ACC112 (cell line): ENCODE results near the gene SIVA1.

Experiments used
- H2AFZ ChIP-seq: fragments of 200-600 bp; sonication (generic); one replicate; pipeline ENCODE4 v1.6.0; 2017; ENCODE audit warnings: antibody characterized with exemption, low read length; ENCODE audit not compliant: unreplicated experiment
- H3K27ac ChIP-seq: fragments of 200-600 bp; sonication (generic); 2 replicates; pipeline ENCODE4 v1.5.1; 2014; ENCODE audit warnings: low read depth, mild to moderate bottlenecking, antibody characterized with exemption, low read length, moderate library complexity
- H3K27me3 ChIP-seq: fragments of 200-600 bp; sonication (generic); 2 replicates; pipeline ENCODE4 v1.6.1; 2014; ENCODE audit warnings: mild to moderate bottlenecking, antibody characterized with exemption, low read length, moderate library complexity, mixed read lengths; ENCODE audit not compliant: insufficient read depth
- H3K36me3 ChIP-seq: fragments of 200-600 bp; sonication (generic); 2 replicates; pipeline ENCODE4 v1.6.1; 2016; ENCODE audit warnings: mild to moderate bottlenecking, antibody characterized with exemption, low read length, moderate library complexity, mixed read lengths; ENCODE audit not compliant: insufficient read depth
- H3K4me1 ChIP-seq: fragments of 200-600 bp; sonication (generic); one replicate; pipeline ENCODE4 v1.6.1; 2016; ENCODE audit warnings: low read length, mixed read lengths; ENCODE audit not compliant: insufficient read depth, unreplicated experiment, control insufficient read depth
- H3K4me3 ChIP-seq: fragments of 200-600 bp; sonication (generic); 2 replicates; pipeline ENCODE4 v1.5.1; 2014; ENCODE audit warnings: mild to moderate bottlenecking, low read depth, low read length
- H3K79me2 ChIP-seq: fragments of 200-600 bp; sonication (generic); one replicate; pipeline ENCODE4 v1.6.0; 2016; ENCODE audit warnings: low read length; ENCODE audit not compliant: control insufficient read depth, unreplicated experiment, insufficient read depth

Gene SIVA1

GRCh38 chr14:104735830-104736642 lies 16.9 kb upstream of the SIVA1 start:
- Histone ChIP-seq H3K27ac (peak overlapping the region; percentile 95), H3K4me1 (peaks cover 37% of the 10 kb centered on the region), H3K36me3 (no peaks in the 10 kb centered on the region), H3K79me2 (no peaks in the 10 kb centered on the region), H2AFZ (peak overlapping the region; percentile 95), H3K27me3 (no peaks in the 10 kb centered on the region), H3K4me3 (peak overlapping the region; percentile 42)

GRCh38 chr14:104738375-104739019 lies 14.4 kb upstream of the SIVA1 start:
- Histone ChIP-seq H3K36me3 (no peaks in the 10 kb centered on the region), H2AFZ (no peak overlapping the region), H3K4me3 (no peak overlapping the region), H3K4me1 (peaks cover 27% of the 10 kb centered on the region), H3K79me2 (no peaks in the 10 kb centered on the region), H3K27me3 (no peaks in the 10 kb centered on the region), H3K27ac (no peak overlapping the region)

GRCh38 chr14:104739026-104739425 lies 13.9 kb upstream of the SIVA1 start:
- no peaks in the 10 kb centered on the region for H3K79me2 ChIP-seq

GRCh38 chr14:104739546-104740516 lies 13.1 kb upstream of the SIVA1 start:
- peaks cover 29% of the 10 kb centered on the region for H3K4me1 ChIP-seq
- H2AFZ ChIP-seq, result no peak overlapping the region
- no peak overlapping the region for H3K27ac ChIP-seq
- no peak overlapping the region for H3K4me3 ChIP-seq
- no peaks in the 10 kb centered on the region for H3K36me3 ChIP-seq
- no peaks in the 10 kb centered on the region for H3K27me3 ChIP-seq
- no peaks in the 10 kb centered on the region for H3K79me2 ChIP-seq

More at GRCh38 chr14:104739026-104739425, 13.9 kb upstream of the SIVA1 start:
- H2AFZ ChIP-seq, result no peak overlapping the region
- no peaks in the 10 kb centered on the region for H3K36me3 ChIP-seq
- peaks cover 29% of the 10 kb centered on the region for H3K4me1 ChIP-seq
- H3K4me3 ChIP-seq, result no peak overlapping the region
- H3K27me3 ChIP-seq, result no peaks in the 10 kb centered on the region
- H3K27ac ChIP-seq, result no peak overlapping the region

- Histone ChIP-seq H3K36me3 (no peaks in the 10 kb centered on the region), H3K4me3 (no peak overlapping the region), H3K79me2 (no peaks in the 10 kb centered on the region), H2AFZ (no peak overlapping the region), H3K27me3 (no peaks in the 10 kb centered on the region), H3K4me1 (peaks cover 18% of the 10 kb centered on the region), H3K27ac (no peak overlapping the region)
Measured at GRCh38 chr14:104741108-104741802, 11.7 kb upstream of the SIVA1 start.

GRCh38 chr14:104741803-104742251 lies 11.1 kb upstream of the SIVA1 start:
- Histone ChIP-seq H3K27ac (no peak overlapping the region), H3K27me3 (no peaks in the 10 kb centered on the region), H3K36me3 (no peaks in the 10 kb centered on the region), H3K4me1 (peaks cover 17% of the 10 kb centered on the region), H3K4me3 (no peak overlapping the region), H3K79me2 (no peaks in the 10 kb centered on the region), H2AFZ (no peak overlapping the region)

- Histone ChIP-seq H3K36me3 (no peaks in the 10 kb centered on the region), H3K27me3 (no peaks in the 10 kb centered on the region), H3K79me2 (no peaks in the 10 kb centered on the region), H2AFZ (no peak overlapping the region), H3K27ac (no peak overlapping the region), H3K4me1 (peaks cover 13% of the 10 kb centered on the region), H3K4me3 (no peak overlapping the region)
Measured at GRCh38 chr14:104742586-104743455, 10.1 kb upstream of the SIVA1 start.

- Histone ChIP-seq H3K4me3 (no peak overlapping the region), H3K79me2 (no peaks in the 10 kb centered on the region), H3K27ac (no peak overlapping the region), H3K36me3 (no peaks in the 10 kb centered on the region), H2AFZ (no peak overlapping the region), H3K4me1 (peaks cover 14% of the 10 kb centered on the region), H3K27me3 (no peaks in the 10 kb centered on the region)
Measured at GRCh38 chr14:104743461-104744380, 9.2 kb upstream of the SIVA1 start.

- no peak overlapping the region for H3K4me3 ChIP-seq
- H3K79me2 ChIP-seq, result no peaks in the 10 kb centered on the region
- peaks cover 21% of the 10 kb centered on the region for H3K4me1 ChIP-seq
- no peaks in the 10 kb centered on the region for H3K36me3 ChIP-seq
- H3K27me3 ChIP-seq, result no peaks in the 10 kb centered on the region
- H2AFZ ChIP-seq, result no peak overlapping the region
- H3K27ac ChIP-seq, result no peak overlapping the region
Measured at GRCh38 chr14:104744484-104744883, 8.5 kb upstream of the SIVA1 start.
